Mammary epithelial cell (primary cell): ENCODE results near the gene ZFAND5.

Source experiments
- EZH2 ChIP-seq: IDR thresholded peaks from 2 replicates; pipeline ENCODE4 v1.6.1; 2012; ENCODE audit warnings: low read length, inconsistent platforms, borderline replicate concordance
- TF ChIP-seq, protein P1 (sequence below), 2 donors: IDR thresholded peaks in 1 of 2; conservative IDR thresholded peaks in 1 of 2; 2 replicates each; pipeline ENCODE4 v1.5.1; 2011 to 2012; ENCODE audit warnings: inconsistent platforms in 2 of 2, low read length in 2 of 2, mild to moderate bottlenecking in 2 of 2, control low read depth in 1 of 2, low read depth in 1 of 2; ENCODE audit not compliant: insufficient read depth in 1 of 2; ENCODE audit errors: extremely low read depth in 1 of 2

DNA sequence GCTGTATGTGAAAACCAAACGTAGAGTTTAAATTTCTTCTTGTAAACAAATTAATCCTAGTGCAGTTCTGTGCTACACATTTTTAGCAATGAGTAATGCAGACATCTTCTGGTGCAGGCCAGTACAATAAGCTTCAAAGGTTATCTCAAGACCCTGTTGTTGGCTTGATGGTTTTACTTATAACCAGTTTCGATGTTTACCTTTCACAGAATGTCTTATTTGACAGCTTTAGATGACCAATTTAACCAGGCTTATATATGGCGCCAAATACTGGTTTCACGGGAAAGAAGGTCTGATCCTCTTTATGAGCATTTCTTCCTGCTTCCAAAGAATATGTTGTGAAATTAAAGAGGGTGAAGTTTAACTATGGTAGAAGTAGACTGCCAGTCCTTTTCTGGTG is 9.9 kb downstream of the ZFAND5 start:
- TF ChIP-seq, protein P1, sequence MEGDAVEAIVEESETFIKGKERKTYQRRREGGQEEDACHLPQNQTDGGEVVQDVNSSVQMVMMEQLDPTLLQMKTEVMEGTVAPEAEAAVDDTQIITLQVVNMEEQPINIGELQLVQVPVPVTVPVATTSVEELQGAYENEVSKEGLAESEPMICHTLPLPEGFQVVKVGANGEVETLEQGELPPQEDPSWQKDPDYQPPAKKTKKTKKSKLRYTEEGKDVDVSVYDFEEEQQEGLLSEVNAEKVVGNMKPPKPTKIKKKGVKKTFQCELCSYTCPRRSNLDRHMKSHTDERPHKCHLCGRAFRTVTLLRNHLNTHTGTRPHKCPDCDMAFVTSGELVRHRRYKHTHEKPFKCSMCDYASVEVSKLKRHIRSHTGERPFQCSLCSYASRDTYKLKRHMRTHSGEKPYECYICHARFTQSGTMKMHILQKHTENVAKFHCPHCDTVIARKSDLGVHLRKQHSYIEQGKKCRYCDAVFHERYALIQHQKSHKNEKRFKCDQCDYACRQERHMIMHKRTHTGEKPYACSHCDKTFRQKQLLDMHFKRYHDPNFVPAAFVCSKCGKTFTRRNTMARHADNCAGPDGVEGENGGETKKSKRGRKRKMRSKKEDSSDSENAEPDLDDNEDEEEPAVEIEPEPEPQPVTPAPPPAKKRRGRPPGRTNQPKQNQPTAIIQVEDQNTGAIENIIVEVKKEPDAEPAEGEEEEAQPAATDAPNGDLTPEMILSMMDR (conservative IDR thresholded peaks at IDR 0.05 in 1 of 2, IDR thresholded peaks at IDR 0.05 in 1 of 2; ENCODE audit: extremely low read depth in 1 of 2, insufficient read depth in 1 of 2, low read depth in 1 of 2, low read length in 2 of 2) = no peak
- no peak for TF ChIP-seq EZH2
